Brain microvascular endothelial cell (primary cell): ENCODE data around the gene RAP1GAP.

Experiments used
- DNase-seq: peaks from one replicate; pipeline ENCODE4 v3.0.0-alpha.2; 2020
- H3K27ac ChIP-seq: fragments of 250-450 bp; sonication (Bioruptor Pico); 2 replicates; pipeline ENCODE4 v1.5.1; 2020; ENCODE audit warnings: mild to moderate bottlenecking, moderate library complexity
- H3K27me3 ChIP-seq: fragments of 250-450 bp; sonication (Bioruptor Pico); replicated peaks from 2 replicates; pipeline ENCODE4 v1.5.1; 2020; ENCODE audit warnings: mild to moderate bottlenecking
- H3K36me3 ChIP-seq: fragments of 250-450 bp; sonication (Bioruptor Pico); replicated peaks from 2 replicates; pipeline ENCODE4 v1.5.1; 2020; ENCODE audit warnings: mild to moderate bottlenecking
- H3K4me3 ChIP-seq: 2 replicates; pipeline ENCODE4 v1.5.1; 2011; ENCODE audit warnings: low read depth, mild to moderate bottlenecking, control low read depth, low read length, moderate library complexity
- CTCF ChIP-seq: IDR thresholded peaks from 2 replicates; pipeline ENCODE4 v1.5.1; 2011; ENCODE audit warnings: low read depth, mild to moderate bottlenecking, moderate library complexity, low read length, control low read depth, inconsistent platforms; ENCODE audit errors: missing control alignments
- in situ Hi-C: cut with HindIII; loops from 2 replicates; pipeline ENCODE4 v1.10.0; 2017; ENCODE audit warnings: low sequenced_read_pairs, low pct_ligation_motif_present

The RAP1GAP gene

GRCh38 chr1:21608798-21609197 is 60.4 kb downstream of the RAP1GAP start:
- in situ Hi-C loops, result no loop called here
- Histone ChIP-seq H3K27me3 (peaks cover 5% of the 10 kb centered on the region), H3K4me3 (no peak overlapping the region), H3K27ac (no peak overlapping the region), H3K36me3 (no peaks in the 10 kb centered on the region)
- no peak for TF ChIP-seq CTCF
- DNase-seq, result no peak

GRCh38 chr1:21607549-21608529 is 61.3 kb downstream of the RAP1GAP start:
- no peak overlapping the region for H3K27ac ChIP-seq
- in situ Hi-C loops, result no loop called here
- peak; percentile 95 for DNase-seq
- no peak for TF ChIP-seq CTCF
- no peaks in the 10 kb centered on the region for H3K36me3 ChIP-seq
- H3K4me3 ChIP-seq, result peak overlapping the region; percentile 20
- H3K27me3 ChIP-seq, result peaks cover 2% of the 10 kb centered on the region

- Histone ChIP-seq H3K27me3 (peaks cover 2% of the 10 kb centered on the region), H3K27ac (no peak overlapping the region), H3K36me3 (no peaks in the 10 kb centered on the region), H3K4me3 (no peak overlapping the region)
- no peak for TF ChIP-seq CTCF
- in situ Hi-C loops, result no loop called here
- DNase-seq, result no peak
These were observed 63.0 kb downstream of the RAP1GAP start for GRCh38 chr1:21605964-21606705.

GRCh38 chr1:21605012-21605715 is 64.0 kb downstream of the RAP1GAP start:
- no peaks in the 10 kb centered on the region for H3K27me3 ChIP-seq
- no peaks in the 10 kb centered on the region for H3K36me3 ChIP-seq
- no peak for TF ChIP-seq CTCF
- DNase-seq, result no peak
- in situ Hi-C loops, result no loop called here
- H3K27ac ChIP-seq, result no peak overlapping the region
- no peak overlapping the region for H3K4me3 ChIP-seq

- DNase-seq, result peak; percentile 35
- Histone ChIP-seq H3K4me3 (no peak overlapping the region), H3K27ac (no peak overlapping the region), H3K36me3 (no peaks in the 10 kb centered on the region), H3K27me3 (no peaks in the 10 kb centered on the region)
- no peak for TF ChIP-seq CTCF
- in situ Hi-C loops, result no loop called here
These were observed 64.8 kb downstream of the RAP1GAP start for GRCh38 chr1:21604208-21604957.
